H1 (cell line): Measurements from ENCODE around the gene NPHP3. TPM values are rescaled to one million over a fixed set of nuclear protein-coding genes. Genes with fewer than 3 reads are reported as not detected.

Source experiments
- CTCF ChIA-PET: fragments of 300-600 bp; sonication (Branson Sonifier 250); formaldehyde crosslinking; loops from one replicate; lab custom pipeline; 2021; ENCODE audit not compliant: partially characterized antibody; lab: Charles Lee
- POLR2A ChIA-PET: fragments of 300-600 bp; sonication (Branson Sonifier 250); formaldehyde crosslinking; loops from one replicate; lab custom pipeline; 2021; ENCODE audit warnings: inconsistent platforms; ENCODE audit not compliant: partially characterized antibody; lab: Charles Lee
- DNase-seq, 2 experiments: peaks; one replicate each; pipeline versions ENCODE4 v3.0.0 to v3.0.0-alpha.2; 2010 to 2022; ENCODE audit warnings: low spot score in 2 of 2, low read depth in 1 of 2, mixed read lengths in 1 of 2
- FAIRE-seq: peaks from 2 replicates; lab custom pipeline; 2011; peaks lifted over from hg19 to GRCh38; lab: Jason Lieb, UNC
- H2AFZ ChIP-seq: 2 replicates; pipeline ENCODE4 v1.8.1; 2012; ENCODE audit warnings: low read length, inconsistent platforms
- H2AK5ac ChIP-seq: 2 replicates; pipeline ENCODE4 v1.6.1; 2013; ENCODE audit warnings: low read depth, low read length
- H2BK120ac ChIP-seq: replicated peaks from 2 replicates; pipeline ENCODE3; 2013; ENCODE audit warnings: low read depth, low read length, inconsistent platforms
- H2BK12ac ChIP-seq: 2 replicates; pipeline ENCODE4 v1.6.1; 2013; ENCODE audit warnings: low read depth, low read length
- H2BK15ac ChIP-seq: 2 replicates; pipeline ENCODE4 v1.6.1; 2013; ENCODE audit warnings: low read length
- H2BK20ac ChIP-seq: 2 replicates; pipeline ENCODE4 v1.6.1; 2013; ENCODE audit warnings: low read length
- H2BK5ac ChIP-seq: 2 replicates; pipeline ENCODE4 v1.6.1; 2013; ENCODE audit warnings: low read depth, low read length
- H3K14ac ChIP-seq: 2 replicates; pipeline ENCODE4 v1.6.1; 2013; ENCODE audit warnings: inconsistent platforms; ENCODE audit not compliant: insufficient read length
- H3K18ac ChIP-seq: 2 replicates; pipeline ENCODE4 v1.6.1; 2013; ENCODE audit warnings: low read length; ENCODE audit errors: extremely low read depth
- H3K23ac ChIP-seq: 2 replicates; pipeline ENCODE4 v1.6.1; 2013; ENCODE audit warnings: inconsistent platforms; ENCODE audit not compliant: insufficient read length
- H3K23me2 ChIP-seq: 2 replicates; pipeline ENCODE4 v1.6.1; 2013; ENCODE audit warnings: low read depth, low read length
- H3K27ac ChIP-seq: 2 replicates; pipeline ENCODE4 v1.6.1; 2011; ENCODE audit warnings: low read depth, low read length, inconsistent platforms
- H3K27me3 ChIP-seq, 4 experiments: replicated peaks in 1 of 4; 1 replicate in 1 of 4; 2 replicates in 3 of 4; pipeline versions ENCODE4 v1.6.1 to v1.8.1; 2011 to 2013; ENCODE audit warnings: low read length in 3 of 4, mild to moderate bottlenecking in 3 of 4, inconsistent platforms in 2 of 4, mixed read lengths in 2 of 4, moderate library complexity in 1 of 4; ENCODE audit not compliant: control insufficient read depth in 3 of 4, insufficient read depth in 3 of 4; ENCODE audit errors: extremely low read depth in 1 of 4
- H3K36me3 ChIP-seq, 4 experiments: 2 replicates each; pipeline versions ENCODE4 v1.6.1 to v1.8.1; 2011 to 2013; ENCODE audit warnings: mild to moderate bottlenecking in 4 of 4, low read length in 3 of 4, moderate library complexity in 2 of 4, control low read depth in 1 of 4, inconsistent platforms in 1 of 4; ENCODE audit not compliant: insufficient read depth in 4 of 4, control insufficient read depth in 2 of 4
- H3K4ac ChIP-seq: replicated peaks from 2 replicates; pipeline ENCODE3; 2013; ENCODE audit warnings: low read length, low read depth, mixed read lengths, inconsistent platforms; ENCODE audit not compliant: insufficient read length
- H3K4me1 ChIP-seq, 4 experiments: replicated peaks in 1 of 4; 1 replicate in 1 of 4; 2 replicates in 3 of 4; pipeline versions ENCODE4 v1.6.1 to v1.8.1; 2011 to 2013; ENCODE audit warnings: low read length in 3 of 4, inconsistent platforms in 2 of 4, mixed read lengths in 1 of 4; ENCODE audit not compliant: insufficient read depth in 4 of 4, control insufficient read depth in 3 of 4
- H3K4me2 ChIP-seq, 2 experiments: 2 replicates each; pipeline versions ENCODE4 v1.6.1 to v1.8.1; 2011 to 2013; ENCODE audit warnings: low read depth in 2 of 2, low read length in 2 of 2, control low read depth in 1 of 2, inconsistent platforms in 1 of 2, mild to moderate bottlenecking in 1 of 2; ENCODE audit not compliant: insufficient read depth in 1 of 2
- H3K4me3 ChIP-seq, 4 experiments: fragments of 200-600, 300-600 bp in 1 of 4; sonication (generic), shearing (Covaris generic), sonication (Bioruptor Twin) in 1 of 4; 2 replicates each; pipeline versions ENCODE4 v1.5.1 to v1.8.1; 2011 to 2016; ENCODE audit warnings: low read length in 4 of 4, low read depth in 3 of 4, control low read depth in 2 of 4, inconsistent platforms in 2 of 4, mild to moderate bottlenecking in 2 of 4, mixed read lengths in 1 of 4, moderate library complexity in 1 of 4; ENCODE audit not compliant: insufficient read depth in 2 of 4; ENCODE audit errors: extremely low read depth in 1 of 4
- H3K56ac ChIP-seq: replicated peaks from 2 replicates; pipeline ENCODE3; 2013; ENCODE audit warnings: low read depth, mild to moderate bottlenecking, mixed read lengths, low read length, inconsistent platforms; ENCODE audit not compliant: insufficient read length
- H3K79me1 ChIP-seq: 2 replicates; pipeline ENCODE4 v1.6.1; 2013; ENCODE audit warnings: low read depth, low read length, control low read depth
- H3K79me2 ChIP-seq, 2 experiments: 2 replicates each; pipeline versions ENCODE4 v1.6.1 to v1.8.1; 2012 to 2013; ENCODE audit warnings: low read length in 2 of 2, mild to moderate bottlenecking in 2 of 2, inconsistent platforms in 1 of 2; ENCODE audit not compliant: insufficient read depth in 2 of 2, control insufficient read depth in 1 of 2
- H3K9ac ChIP-seq, 4 experiments: replicated peaks in 1 of 4; 1 replicate in 1 of 4; 2 replicates in 3 of 4; pipeline versions ENCODE4 v1.6.1 to v1.8.1; 2011 to 2013; ENCODE audit warnings: low read depth in 3 of 4, low read length in 3 of 4, control low read depth in 2 of 4, mild to moderate bottlenecking in 2 of 4, moderate library complexity in 2 of 4, inconsistent platforms in 1 of 4; ENCODE audit errors: extremely low read depth in 1 of 4
- H3K9me3 ChIP-seq, 2 experiments: 2 replicates each; pipeline versions ENCODE4 v1.6.1 to v1.8.1; 2012 to 2013; ENCODE audit warnings: mild to moderate bottlenecking in 2 of 2, moderate library complexity in 2 of 2, control low read depth in 1 of 2, inconsistent platforms in 1 of 2, low read depth in 1 of 2, low read length in 1 of 2, mixed read lengths in 1 of 2; ENCODE audit not compliant: insufficient read depth in 2 of 2
- H4K20me1 ChIP-seq, 2 experiments: replicated peaks in 1 of 2; 2 replicates each; pipeline versions ENCODE3 to v1.8.1; 2011 to 2013; ENCODE audit warnings: inconsistent platforms in 2 of 2, low read length in 2 of 2, mild to moderate bottlenecking in 1 of 2; ENCODE audit not compliant: insufficient read depth in 2 of 2, control insufficient read depth in 1 of 2
- H4K5ac ChIP-seq: 2 replicates; pipeline ENCODE4 v1.6.1; 2013; ENCODE audit warnings: low read length, low read depth, mixed read lengths, inconsistent platforms; ENCODE audit not compliant: insufficient read length
- H4K8ac ChIP-seq: 2 replicates; pipeline ENCODE4 v1.8.0; 2013; ENCODE audit warnings: mild to moderate bottlenecking, moderate library complexity, low read length, inconsistent platforms; ENCODE audit not compliant: insufficient read depth; ENCODE audit errors: extremely low read depth
- H4K91ac ChIP-seq: replicated peaks from 2 replicates; pipeline ENCODE3; 2013; ENCODE audit warnings: low read length, mixed read lengths, inconsistent platforms; ENCODE audit not compliant: insufficient read length
- CBX5 ChIP-seq: fragments of 300-800, 300-1000 bp; sonication (generic); IDR thresholded peaks from 2 replicates; pipeline ENCODE4 v1.7.1; 2016; ENCODE audit warnings: antibody characterized with exemption, low read length, low read depth
- CHD2 ChIP-seq: IDR thresholded peaks from 2 replicates; pipeline ENCODE4 v1.6.1; 2012; ENCODE audit warnings: low read length, improper control_type of control experiment
- GTF2F1 ChIP-seq: IDR thresholded peaks from 2 replicates; pipeline ENCODE4 v1.6.1; 2012; ENCODE audit warnings: low read depth, low read length, improper control_type of control experiment, borderline replicate concordance
- KDM4A ChIP-seq: IDR thresholded peaks from one replicate; pipeline ENCODE4 v1.7.1; 2012; ENCODE audit warnings: low read depth, mild to moderate bottlenecking, moderate library complexity, low read length, inconsistent platforms; ENCODE audit not compliant: severe bottlenecking
- MAFK ChIP-seq: IDR thresholded peaks from 2 replicates; pipeline ENCODE4 v1.6.1; 2012; ENCODE audit warnings: low read depth, mild to moderate bottlenecking, improper control_type of control experiment, low read length
- POLR2A ChIP-seq, 2 experiments: IDR thresholded peaks; 1 replicate in 1 of 2; 2 replicates in 1 of 2; pipeline ENCODE4 v1.6.1; 2011; ENCODE audit warnings: low read depth in 2 of 2, low read length in 2 of 2, mild to moderate bottlenecking in 2 of 2; ENCODE audit errors: control extremely low read depth in 1 of 2
- POLR2AphosphoS5 ChIP-seq: IDR thresholded peaks from 2 replicates; pipeline ENCODE4 v1.6.1; 2011; ENCODE audit warnings: low read depth, low read length
- RFX5 ChIP-seq: IDR thresholded peaks from 2 replicates; pipeline ENCODE4 v1.6.1; 2011; ENCODE audit warnings: low read depth, low read length, improper control_type of control experiment, borderline replicate concordance
- SIX5 ChIP-seq: IDR thresholded peaks from 2 replicates; pipeline ENCODE4 v1.6.1; 2011; ENCODE audit warnings: mild to moderate bottlenecking, low read depth, low read length
- SP1 ChIP-seq: IDR thresholded peaks from 2 replicates; pipeline ENCODE4 v1.6.1; 2011; ENCODE audit warnings: low read depth, low read length
- SP2 ChIP-seq: IDR thresholded peaks from 2 replicates; pipeline ENCODE4 v1.6.1; 2012; ENCODE audit warnings: mild to moderate bottlenecking, low read length, inconsistent platforms
- TAF7 ChIP-seq: optimal IDR thresholded peaks from 2 replicates; pipeline ENCODE3; 2011; ENCODE audit warnings: low read depth, mild to moderate bottlenecking, inconsistent platforms, low read length, moderate library complexity, borderline replicate concordance
- polyA plus RNA-seq, 7 experiments: library from polyadenylated mRNA; depleted of rRNA in 3 of 7; stranded (reverse) in 5 of 7; unstranded in 2 of 7; fragments of >200 nt in 5 of 7; fragments of 200-250 nt in 2 of 7; gene quantifications; 1 replicate in 5 of 7; 2 replicates in 1 of 7; 4 replicates in 1 of 7; pipeline versions ENCODE4 v1.2.1 to v1.2.3, GENCODE V29; 2011 to 2013; ENCODE audit warnings: missing spikeins in 2 of 7, mixed read lengths in 2 of 7
- total RNA-seq: library from RNA; stranded (reverse); fragmentation: NEBNext Ultra II Directional; extraction: Animal tissue kit (Norgen Biotek cat#: 25700); gene quantifications from 2 replicates; pipeline ENCODE4 v1.2.1, GENCODE V29; 2021
- TF ChIP-seq, protein P1 (sequence below): IDR thresholded peaks from 2 replicates; pipeline ENCODE4 v1.6.1; 2011; ENCODE audit warnings: low read depth, mild to moderate bottlenecking, low read length; ENCODE audit not compliant: insufficient read depth
- TF ChIP-seq, protein P2 (sequence below): IDR thresholded peaks from 2 replicates; pipeline ENCODE4 v1.6.1; 2011; ENCODE audit warnings: low read length, improper control_type of control experiment
- TF ChIP-seq, protein P3 (sequence below): IDR thresholded peaks from 2 replicates; pipeline ENCODE4 v1.6.1; 2012; ENCODE audit warnings: inconsistent platforms

Gene NPHP3
- total and polyA plus RNA-seq, 2 of the 8 experiments (the other 6 are each of a cell fraction or from before 2014, with no cell fraction given), result 6.8 to 14.8 TPM

DNA sequence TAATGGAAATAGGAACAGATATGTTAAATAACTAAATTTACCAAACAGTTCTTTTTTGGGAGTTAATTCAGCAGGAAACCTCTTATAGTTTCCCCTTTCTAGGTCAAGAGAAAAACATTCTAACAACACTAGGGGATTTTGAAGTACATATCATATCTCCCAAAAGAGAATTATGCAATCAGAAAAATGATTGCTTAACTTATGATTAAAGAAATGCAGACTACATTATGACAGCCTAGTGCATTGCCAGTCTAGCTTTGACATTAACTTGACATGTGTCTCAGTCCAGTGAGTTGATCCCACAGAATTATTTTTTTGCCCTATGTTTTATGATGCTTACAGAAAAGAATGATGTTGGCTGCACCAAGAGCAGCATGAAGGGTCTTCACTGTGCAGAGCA, 31.7 kb upstream of the NPHP3 start:
- CTCF ChIA-PET, result no interaction called here
- H2BK12ac ChIP-seq, result no peak overlapping the region
- no peaks in the 10 kb centered on the region for H3K23me2 ChIP-seq
- no peaks in the 10 kb centered on the region for H4K20me1 ChIP-seq
- H3K18ac ChIP-seq, result no peak overlapping the region
- no peak overlapping the region for H4K5ac ChIP-seq
- H3K4ac ChIP-seq, result no peak overlapping the region
- H4K8ac ChIP-seq, result no peak overlapping the region
- no peaks in the 10 kb centered on the region for H3K79me2 ChIP-seq
- no peaks in the 10 kb centered on the region for H3K36me3 ChIP-seq
- H2AK5ac ChIP-seq, result no peak overlapping the region
- no peak overlapping the region for H3K56ac ChIP-seq
- H3K4me2 ChIP-seq, result no peak overlapping the region
- H3K4me1 ChIP-seq, result no peaks in the 10 kb centered on the region
- POLR2A ChIA-PET, result no interaction called here
- no peak overlapping the region for H3K14ac ChIP-seq
- FAIRE-seq (no peak), DNase-seq (no peak)
- H2BK20ac ChIP-seq, result no peak overlapping the region
- no peak overlapping the region for H2BK5ac ChIP-seq
- no peaks in the 10 kb centered on the region for H3K79me1 ChIP-seq
- H3K23ac ChIP-seq, result no peak overlapping the region
- H4K91ac ChIP-seq, result no peak overlapping the region
- no peak overlapping the region for H3K27ac ChIP-seq
- H3K4me3 ChIP-seq, result no peak overlapping the region
- no peak overlapping the region for H2BK15ac ChIP-seq
- H2BK120ac ChIP-seq, result no peak overlapping the region
- H3K27me3 ChIP-seq, result no peaks in the 10 kb centered on the region
- no peak overlapping the region for H2AFZ ChIP-seq
- H3K9ac ChIP-seq, result no peak overlapping the region
- no peaks in the 10 kb centered on the region for H3K9me3 ChIP-seq
- no peak for TF ChIP-seq KDM4A
- no peak for TF ChIP-seq SP1
- no peak for TF ChIP-seq MAFK
- no peak for TF ChIP-seq RFX5
- no peak for TF ChIP-seq SIX5
- TF ChIP-seq CHD2, result no peak
- no peak for TF ChIP-seq POLR2AphosphoS5
- no peak for TF ChIP-seq CBX5
- TF ChIP-seq GTF2F1, result no peak
- TF ChIP-seq, protein P1, sequence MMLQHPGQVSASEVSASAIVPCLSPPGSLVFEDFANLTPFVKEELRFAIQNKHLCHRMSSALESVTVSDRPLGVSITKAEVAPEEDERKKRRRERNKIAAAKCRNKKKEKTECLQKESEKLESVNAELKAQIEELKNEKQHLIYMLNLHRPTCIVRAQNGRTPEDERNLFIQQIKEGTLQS, result no peak
- TF ChIP-seq SP2, result no peak
- TF ChIP-seq, protein P2, sequence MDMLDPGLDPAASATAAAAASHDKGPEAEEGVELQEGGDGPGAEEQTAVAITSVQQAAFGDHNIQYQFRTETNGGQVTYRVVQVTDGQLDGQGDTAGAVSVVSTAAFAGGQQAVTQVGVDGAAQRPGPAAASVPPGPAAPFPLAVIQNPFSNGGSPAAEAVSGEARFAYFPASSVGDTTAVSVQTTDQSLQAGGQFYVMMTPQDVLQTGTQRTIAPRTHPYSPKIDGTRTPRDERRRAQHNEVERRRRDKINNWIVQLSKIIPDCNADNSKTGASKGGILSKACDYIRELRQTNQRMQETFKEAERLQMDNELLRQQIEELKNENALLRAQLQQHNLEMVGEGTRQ, result no peak
- TF ChIP-seq, protein P3, sequence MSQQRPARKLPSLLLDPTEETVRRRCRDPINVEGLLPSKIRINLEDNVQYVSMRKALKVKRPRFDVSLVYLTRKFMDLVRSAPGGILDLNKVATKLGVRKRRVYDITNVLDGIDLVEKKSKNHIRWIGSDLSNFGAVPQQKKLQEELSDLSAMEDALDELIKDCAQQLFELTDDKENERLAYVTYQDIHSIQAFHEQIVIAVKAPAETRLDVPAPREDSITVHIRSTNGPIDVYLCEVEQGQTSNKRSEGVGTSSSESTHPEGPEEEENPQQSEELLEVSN, result no peak
- no peak for TF ChIP-seq POLR2A (IDR thresholded peaks at IDR 0.05; ENCODE audit: control extremely low read depth in 1 of 2, low read depth in 2 of 2, low read length in 2 of 2)
- TF ChIP-seq TAF7, result no peak
